Natural killer cell treated with Interleukin-12 subunit alpha and Interleukin-12 subunit beta and Interleukin-15 and Interleukin-18, amount 100 ng/mL, for 72 hours (primary cell): ENCODE results near the gene THOC7. TPM values are rescaled to one million over a fixed set of nuclear protein-coding genes. Genes with fewer than 3 reads are reported as not detected.

ENCODE experiments used
- ATAC-seq, 2 donors: fragments of 150-1000 bp; cut with Tn5 transposase in 1 of 2; sonication (Bioruptor Pico), chemical (Tn5 transposase) in 1 of 2; 2 replicates each; pipeline ENCODE4 v1.10.0; 2021
- DNase-seq: peaks from one replicate; pipeline ENCODE4 v3.0.0; 2022; ENCODE audit warnings: low spot score
- H3K27ac Mint-ChIP-seq, 2 donors: 1 replicate in 1 of 2; 2 replicates in 1 of 2; pipeline ENCODE4 v1.8.0; 2022; ENCODE audit warnings: mixed read lengths in 2 of 2, mild to moderate bottlenecking in 1 of 2, moderate library complexity in 1 of 2
- H3K27me3 Mint-ChIP-seq, 2 donors: 1 replicate in 1 of 2; 2 replicates in 1 of 2; pipeline ENCODE4 v1.8.0; 2022; ENCODE audit warnings: mixed read lengths in 2 of 2
- H3K36me3 Mint-ChIP-seq: one replicate; pipeline ENCODE4 v1.8.0; 2022; ENCODE audit warnings: mixed read lengths
- H3K4me1 Mint-ChIP-seq, 2 donors: 1 replicate in 1 of 2; 2 replicates in 1 of 2; pipeline ENCODE4 v1.8.0; 2022; ENCODE audit warnings: low read depth in 2 of 2, mixed read lengths in 2 of 2, mild to moderate bottlenecking in 1 of 2
- H3K4me3 Mint-ChIP-seq: one replicate; pipeline ENCODE4 v1.8.0; 2022; ENCODE audit warnings: mixed read lengths
- H3K9me3 Mint-ChIP-seq: 2 replicates; pipeline ENCODE4 v1.8.0; 2022; ENCODE audit warnings: mixed read lengths
- total RNA-seq, 2 donors: library from RNA; stranded (reverse); gene quantifications; one replicate each; pipeline ENCODE4 v1.2.3, GENCODE V29; 2022

The THOC7 gene
- total RNA-seq, 2 donors from 2014 or later: 65.7 to 74.1 TPM

GRCh38 chr3:63869940-63870614 lies 6.5 kb upstream of the THOC7 start:
- ATAC-seq (no peak), DNase-seq (no peak)
- H3K4me1 Mint-ChIP-seq: peaks cover 24 to 29% of the 10 kb centered on the region in 2 donors
- H3K4me3 Mint-ChIP-seq: no peak overlapping the region
- no peaks in the 10 kb centered on the region for H3K9me3 Mint-ChIP-seq
- H3K27me3 Mint-ChIP-seq: no peaks in the 10 kb centered on the region
- H3K27ac Mint-ChIP-seq: no peak overlapping the region
- no peaks in the 10 kb centered on the region for H3K36me3 Mint-ChIP-seq

DNA sequence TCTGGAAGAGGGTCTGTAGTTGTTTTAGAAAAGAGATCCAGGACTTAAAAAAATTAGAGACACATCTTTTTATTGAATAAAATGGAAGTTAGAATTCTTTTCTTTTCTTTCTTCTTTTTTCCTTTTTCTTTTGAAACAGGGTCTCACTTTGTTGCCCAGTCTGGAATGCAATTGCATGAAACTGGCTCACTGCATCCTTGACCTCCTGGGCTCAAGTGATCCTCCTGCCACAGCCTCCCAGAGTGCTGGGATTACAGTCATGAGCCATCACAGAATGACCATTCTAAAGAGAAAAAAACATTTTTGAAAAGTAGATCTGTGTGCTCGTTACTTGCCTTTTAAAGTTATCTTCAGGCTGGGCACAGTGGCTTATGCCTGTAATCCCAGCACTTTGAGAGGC lies 3.6 kb upstream of the THOC7 start:
- H3K9me3 Mint-ChIP-seq: no peaks in the 10 kb centered on the region
- H3K36me3 Mint-ChIP-seq: peaks cover 4% of the 10 kb centered on the region
- peak overlapping the region; percentile 33 to 65 for H3K27ac Mint-ChIP-seq
- no peaks in the 10 kb centered on the region for H3K27me3 Mint-ChIP-seq
- DNase-seq (no peak), ATAC-seq (no peak)
- no peak overlapping the region for H3K4me3 Mint-ChIP-seq
- H3K4me1 Mint-ChIP-seq: peaks cover 26% of the 10 kb centered on the region in 2 donors

DNA sequence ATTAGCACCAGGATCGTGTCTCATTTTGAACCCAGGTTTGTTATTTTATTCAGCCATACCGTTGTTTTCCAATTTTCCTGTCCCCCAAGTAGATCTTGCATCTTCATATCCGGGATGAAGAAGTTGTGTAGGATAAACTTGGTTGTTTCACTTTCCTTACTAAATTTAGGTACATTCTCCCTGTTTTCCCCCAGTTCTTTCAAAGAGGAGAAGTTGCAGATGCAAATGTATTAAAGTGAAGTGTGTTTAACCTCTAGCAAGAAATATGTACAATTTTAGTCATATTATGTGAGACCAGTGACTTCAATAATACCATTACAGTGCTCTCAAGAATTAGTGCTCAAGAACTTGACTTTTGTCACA lies 1.3 kb upstream of the THOC7 start:
- Mint-ChIP-seq H3K27ac (peak overlapping the region; percentile 91 to 96), H3K27me3 (no peaks in the 10 kb centered on the region), H3K9me3 (no peaks in the 10 kb centered on the region), H3K36me3 (peaks cover 4% of the 10 kb centered on the region), H3K4me1 (peaks cover 29 to 31% of the 10 kb centered on the region in 2 donors), H3K4me3 (peak overlapping the region; percentile 97)
- DNase-seq (no peak), ATAC-seq (no peak)

- ATAC-seq: peak; percentile 67 to 79
- peak overlapping the region; percentile 97 for H3K4me3 Mint-ChIP-seq
- peak; percentile 66 for DNase-seq
- H3K9me3 Mint-ChIP-seq: no peaks in the 10 kb centered on the region
- peak overlapping the region; percentile 91 to 96 for H3K27ac Mint-ChIP-seq
- H3K4me1 Mint-ChIP-seq: peaks cover 29 to 33% of the 10 kb centered on the region in 2 donors
- peaks cover 7% of the 10 kb centered on the region for H3K36me3 Mint-ChIP-seq
- no peaks in the 10 kb centered on the region for H3K27me3 Mint-ChIP-seq
Measured at GRCh38 chr3:63864008-63864964, 681 bp upstream of the THOC7 start.

DNA sequence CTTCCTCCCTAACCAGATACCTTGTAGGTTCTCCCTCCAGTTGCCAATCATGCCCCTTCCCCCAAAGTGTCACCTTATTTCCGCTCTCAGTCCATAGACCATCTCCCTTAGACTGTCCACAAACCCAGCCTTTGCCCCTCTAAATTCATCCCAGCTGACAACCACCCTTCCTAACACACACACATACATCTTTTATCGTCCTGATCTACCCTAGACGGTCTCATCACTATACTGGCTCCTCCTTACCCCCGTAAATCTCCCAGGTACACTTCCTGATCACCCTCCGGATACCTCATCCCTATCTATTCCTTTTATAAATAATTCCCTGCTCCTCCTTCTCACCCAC lies 828 bp downstream of the THOC7 start:
- Mint-ChIP-seq H3K4me3 (peak overlapping the region; percentile 90), H3K4me1 (peaks cover 33 to 37% of the 10 kb centered on the region in 2 donors), H3K27me3 (no peaks in the 10 kb centered on the region), H3K9me3 (no peaks in the 10 kb centered on the region), H3K36me3 (peaks cover 10% of the 10 kb centered on the region), H3K27ac (peak overlapping the region; percentile 86 to 89)
- DNase-seq (no peak), ATAC-seq (no peak)

DNA sequence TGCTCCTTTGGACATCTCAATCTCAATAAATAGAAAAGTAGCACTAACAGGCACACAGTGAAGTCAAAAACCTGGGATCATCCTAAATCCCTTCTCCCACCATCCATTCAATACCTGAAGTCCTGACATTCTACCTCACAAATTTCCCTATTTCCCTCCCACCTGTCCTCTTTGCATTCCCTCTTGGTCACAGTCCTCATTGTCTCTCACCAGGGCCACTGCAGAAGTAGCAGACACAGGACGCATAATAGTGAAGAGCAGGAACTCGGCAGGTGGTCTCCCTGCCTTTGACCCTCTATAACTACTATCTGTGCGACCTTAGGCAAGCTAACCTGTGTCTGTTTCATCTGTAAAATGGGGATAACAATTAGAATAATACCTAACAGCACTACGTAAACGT lies 2.3 kb downstream of the THOC7 start:
- Mint-ChIP-seq H3K36me3 (peaks cover 10% of the 10 kb centered on the region), H3K27me3 (no peaks in the 10 kb centered on the region), H3K9me3 (no peaks in the 10 kb centered on the region), H3K4me1 (peaks cover 29 to 38% of the 10 kb centered on the region in 2 donors), H3K4me3 (no peak overlapping the region), H3K27ac (no peak overlapping the region)
- no peak for DNase-seq
- no peak for ATAC-seq

- Mint-ChIP-seq H3K9me3 (no peaks in the 10 kb centered on the region), H3K4me1 (peaks cover 33 to 43% of the 10 kb centered on the region in 2 donors), H3K36me3 (peaks cover 10% of the 10 kb centered on the region), H3K27ac (peak overlapping the region in 1 of 2 donors; percentile 4), H3K4me3 (no peak overlapping the region), H3K27me3 (no peaks in the 10 kb centered on the region)
- DNase-seq (no peak), ATAC-seq (no peak)
Measured at GRCh38 chr3:63860776-63861175, 2.8 kb downstream of the THOC7 start.

DNA sequence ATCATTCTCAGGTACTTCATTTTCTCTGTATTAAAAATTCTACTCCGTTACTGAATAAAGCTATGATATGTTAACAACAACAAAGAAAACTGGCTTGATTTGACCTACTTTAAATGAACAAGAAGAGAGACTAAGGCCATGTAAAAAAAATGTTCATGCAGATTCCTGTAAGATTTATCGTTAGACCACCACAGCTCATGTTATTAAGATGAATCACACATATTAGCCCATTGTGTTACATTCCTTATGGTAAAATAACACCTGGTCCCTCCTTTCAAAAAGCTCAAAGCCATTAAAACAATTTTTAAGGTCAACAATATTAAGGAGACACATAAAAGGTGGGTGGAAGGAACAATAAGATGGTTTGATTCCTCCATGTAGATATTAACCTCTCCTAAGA lies 6.3 kb downstream of the THOC7 start:
- no peaks in the 10 kb centered on the region for H3K9me3 Mint-ChIP-seq
- no peak overlapping the region for H3K4me3 Mint-ChIP-seq
- peaks cover 6% of the 10 kb centered on the region for H3K36me3 Mint-ChIP-seq
- H3K27ac Mint-ChIP-seq: no peak overlapping the region
- no peak for ATAC-seq
- peaks cover 27 to 33% of the 10 kb centered on the region in 2 donors for H3K4me1 Mint-ChIP-seq
- DNase-seq: no peak
- no peaks in the 10 kb centered on the region for H3K27me3 Mint-ChIP-seq

- Mint-ChIP-seq H3K36me3 (peaks cover 6% of the 10 kb centered on the region), H3K27me3 (no peaks in the 10 kb centered on the region), H3K9me3 (no peaks in the 10 kb centered on the region), H3K27ac (no peak overlapping the region), H3K4me3 (no peak overlapping the region), H3K4me1 (peaks cover 21 to 27% of the 10 kb centered on the region in 2 donors)
- no peak for DNase-seq
- no peak for ATAC-seq
Measured at GRCh38 chr3:63855333-63855940, 8.2 kb downstream of the THOC7 start.

DNA sequence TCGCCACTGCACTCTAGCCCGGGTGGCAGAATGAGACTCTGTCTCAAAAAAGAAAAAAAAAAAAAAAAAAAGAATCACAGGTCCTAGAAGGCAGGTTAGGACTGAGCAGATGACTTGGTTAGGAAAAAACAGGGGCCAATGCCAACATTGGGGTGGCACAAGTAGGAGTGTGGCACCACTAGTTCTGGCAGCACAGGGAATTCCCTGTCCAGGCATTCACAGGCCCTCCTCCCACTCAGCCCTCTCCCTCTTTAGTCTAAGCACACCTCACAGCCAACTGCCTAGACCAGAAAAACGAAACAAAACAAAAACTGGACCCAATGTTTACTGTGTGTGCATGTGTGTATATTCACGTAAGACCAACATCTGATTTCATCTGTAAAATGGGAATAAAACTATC lies 10.5 kb downstream of the THOC7 start:
- Mint-ChIP-seq H3K27me3 (no peaks in the 10 kb centered on the region), H3K27ac (no peak overlapping the region), H3K36me3 (no peaks in the 10 kb centered on the region), H3K4me3 (no peak overlapping the region), H3K9me3 (no peaks in the 10 kb centered on the region), H3K4me1 (peaks cover 16 to 18% of the 10 kb centered on the region in 2 donors)
- no peak for DNase-seq
- no peak for ATAC-seq

- Mint-ChIP-seq H3K9me3 (no peaks in the 10 kb centered on the region), H3K27ac (no peak overlapping the region), H3K4me1 (peaks cover 16 to 18% of the 10 kb centered on the region in 2 donors), H3K27me3 (no peaks in the 10 kb centered on the region), H3K4me3 (no peak overlapping the region), H3K36me3 (no peaks in the 10 kb centered on the region)
- no peak for ATAC-seq
- no peak for DNase-seq
Measured at GRCh38 chr3:63851287-63851686, 12.3 kb downstream of the THOC7 start.

- ATAC-seq (no peak), DNase-seq (no peak)
- no peak overlapping the region for H3K4me3 Mint-ChIP-seq
- H3K36me3 Mint-ChIP-seq: no peaks in the 10 kb centered on the region
- H3K9me3 Mint-ChIP-seq: no peaks in the 10 kb centered on the region
- no peak overlapping the region for H3K27ac Mint-ChIP-seq
- no peaks in the 10 kb centered on the region for H3K27me3 Mint-ChIP-seq
- peaks cover 7 to 8% of the 10 kb centered on the region in 2 donors for H3K4me1 Mint-ChIP-seq
Measured at GRCh38 chr3:63849175-63849574, 14.4 kb downstream of the THOC7 start.

- Mint-ChIP-seq H3K4me3 (no peak overlapping the region), H3K27ac (peak overlapping the region in 1 of 2 donors; percentile 12), H3K4me1 (peaks cover 8 to 9% of the 10 kb centered on the region in 2 donors), H3K9me3 (no peaks in the 10 kb centered on the region), H3K36me3 (no peaks in the 10 kb centered on the region), H3K27me3 (no peaks in the 10 kb centered on the region)
- DNase-seq: no peak
- no peak for ATAC-seq
Measured at GRCh38 chr3:63847718-63848450, 15.7 kb downstream of the THOC7 start.
